ENCODE data around the gene VPS13D.

Gene VPS13D

DNA sequence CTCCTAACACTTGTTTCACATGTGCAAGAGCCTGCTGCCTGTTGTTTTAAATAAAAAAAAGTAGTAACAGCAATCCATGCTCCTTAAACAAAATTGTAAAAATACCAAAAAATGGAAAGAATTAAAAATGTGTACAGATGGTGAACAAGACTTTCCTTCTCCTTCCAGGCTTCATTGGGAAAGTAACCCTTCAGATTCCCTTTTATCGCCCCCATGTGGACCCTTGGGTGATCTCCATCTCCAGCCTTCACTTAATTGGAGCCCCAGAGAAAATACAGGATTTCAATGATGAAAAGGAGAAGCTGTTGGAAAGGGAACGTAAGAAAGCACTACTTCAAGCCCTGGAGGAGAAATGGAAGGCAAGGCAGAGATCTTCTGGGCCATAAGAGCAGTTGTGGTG lies 14.2 kb downstream of the VPS13D start:
- DNase-seq: no peak

DNA sequence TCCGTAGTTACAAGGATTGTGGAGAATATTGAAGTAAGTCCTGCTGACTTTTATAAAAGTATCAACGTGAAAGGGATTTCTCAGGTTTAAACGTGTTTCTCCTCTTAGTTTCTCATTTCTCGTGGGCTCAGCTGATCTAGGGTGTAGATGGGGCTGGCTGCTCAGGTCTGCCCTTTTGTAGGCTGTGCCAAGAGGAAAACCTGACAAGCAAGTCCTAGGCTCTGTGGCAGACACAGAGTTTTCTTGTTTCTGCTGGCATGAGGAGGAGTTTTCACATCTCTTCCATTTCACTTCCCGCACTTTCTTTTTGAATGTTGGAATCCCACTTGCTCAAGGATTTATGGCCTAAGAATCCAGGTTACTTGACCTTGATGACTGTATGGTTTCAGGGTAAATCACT lies 14.8 kb downstream of the VPS13D start:
- no peak for DNase-seq

DNA sequence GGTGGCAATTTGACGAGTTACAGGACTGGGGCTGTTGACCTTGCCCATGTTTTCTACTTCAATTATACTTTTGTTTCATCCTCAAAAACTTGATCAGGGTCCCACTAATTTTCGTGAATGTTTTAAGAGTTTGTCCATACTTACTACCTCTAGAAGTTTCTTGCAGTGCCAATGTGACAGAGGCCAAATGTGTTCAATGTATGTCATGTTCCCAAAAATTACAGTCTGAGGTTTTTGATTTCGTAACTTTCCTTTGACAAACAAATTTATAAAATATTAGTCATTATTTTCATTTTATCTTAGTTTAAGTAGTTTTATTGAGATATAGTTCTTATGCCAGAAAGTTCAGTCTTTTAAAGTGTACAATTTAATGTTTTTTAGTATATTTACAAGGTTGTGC lies 15.3 kb downstream of the VPS13D start:
- no peak for DNase-seq

DNA sequence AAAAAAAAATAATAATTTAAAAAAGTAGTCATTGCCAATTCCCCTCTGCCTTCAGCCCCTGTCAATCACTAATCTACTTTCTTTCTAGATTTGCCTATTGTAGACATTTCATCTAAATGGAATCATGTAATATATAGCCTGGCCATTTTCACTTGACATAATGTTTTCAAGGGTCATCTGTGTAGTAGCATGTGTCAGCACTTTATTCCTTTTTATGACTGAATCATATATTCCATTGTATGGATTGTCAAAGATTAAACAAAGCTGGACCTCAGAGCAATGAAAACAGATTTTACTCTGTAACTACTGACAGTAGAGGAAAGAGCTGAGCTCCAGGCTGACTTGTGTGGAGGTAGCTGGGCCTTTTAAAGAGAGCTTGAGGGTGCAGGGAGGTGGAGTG lies 15.9 kb downstream of the VPS13D start:
- no peak for DNase-seq

DNA sequence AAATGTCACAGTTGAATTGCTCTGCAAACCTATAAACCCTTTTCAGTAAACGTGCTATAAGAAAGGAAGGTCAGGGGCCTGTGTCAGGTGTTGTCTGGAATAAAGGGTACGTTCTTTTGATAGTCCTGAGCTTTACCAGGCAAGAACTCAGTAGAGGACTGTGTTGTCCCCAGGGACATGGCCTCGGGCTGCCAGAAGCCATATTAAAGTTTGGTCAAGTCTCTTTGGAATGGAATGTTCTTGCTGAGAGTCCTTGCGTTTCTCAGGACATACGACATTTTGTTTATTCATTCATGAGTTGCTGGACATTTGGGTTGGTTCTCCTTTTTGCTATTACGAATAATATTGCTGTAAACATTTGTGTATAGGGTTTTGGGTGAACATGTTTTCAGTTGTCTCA lies 16.8 kb downstream of the VPS13D start:
- no peak for DNase-seq

DNA sequence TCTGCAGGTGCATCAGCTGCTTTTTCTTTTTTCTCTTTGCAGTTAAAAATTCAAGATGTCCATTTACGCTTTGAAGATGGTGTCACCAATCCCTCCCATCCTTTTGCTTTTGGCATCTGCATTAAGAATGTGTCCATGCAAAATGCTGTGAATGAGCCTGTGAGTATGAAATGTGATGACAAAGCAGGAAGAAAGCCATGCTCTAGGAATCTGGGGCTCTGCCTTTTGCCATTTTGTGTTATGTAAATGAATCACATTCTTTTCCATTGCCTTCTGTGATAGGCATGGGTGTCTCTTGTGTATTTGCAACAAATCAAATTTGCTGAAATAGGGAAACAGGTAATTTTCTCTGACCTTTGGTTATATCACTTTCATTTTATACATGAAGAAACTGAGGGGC lies 19.4 kb downstream of the VPS13D start:
- no peak for DNase-seq

DNA sequence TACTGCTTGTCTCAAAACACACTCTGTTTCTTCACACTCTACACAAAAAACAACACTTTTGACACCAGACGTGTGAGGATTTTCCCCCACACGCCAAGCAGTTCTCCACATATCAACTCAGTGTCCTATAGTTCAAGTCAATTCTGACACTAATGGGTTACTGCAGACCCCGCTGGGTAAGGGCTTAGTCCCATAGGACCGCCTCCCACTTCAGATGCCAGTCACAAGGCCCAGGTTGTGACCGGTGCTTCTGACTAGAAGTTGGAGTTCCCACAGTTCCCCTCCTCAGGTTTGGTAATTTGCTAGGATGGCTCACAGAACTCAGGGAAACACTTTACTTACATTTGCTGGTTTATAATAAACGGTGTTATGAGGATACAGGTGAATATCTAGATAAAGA lies 19.9 kb downstream of the VPS13D start:
- DNase-seq: no peak

DNA sequence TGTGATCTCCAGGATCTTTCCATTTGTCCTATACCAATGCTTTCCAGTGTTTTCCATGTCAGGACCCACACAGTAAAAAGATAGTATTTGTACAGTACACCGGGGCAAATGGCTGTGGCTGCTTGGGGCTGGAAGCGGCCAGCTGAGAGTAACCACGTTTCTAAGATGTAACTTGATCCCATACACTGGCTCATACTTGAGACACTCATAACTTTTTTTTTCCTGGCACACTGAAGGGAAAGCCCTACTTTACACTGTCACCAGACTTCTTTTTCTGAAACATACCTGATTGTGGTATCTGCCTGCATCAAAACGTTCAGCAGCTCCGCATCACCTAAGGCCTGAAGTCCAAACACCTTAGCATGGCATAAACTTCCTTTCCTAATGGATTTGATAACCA lies 21.6 kb downstream of the VPS13D start:
- no peak for DNase-seq

DNA sequence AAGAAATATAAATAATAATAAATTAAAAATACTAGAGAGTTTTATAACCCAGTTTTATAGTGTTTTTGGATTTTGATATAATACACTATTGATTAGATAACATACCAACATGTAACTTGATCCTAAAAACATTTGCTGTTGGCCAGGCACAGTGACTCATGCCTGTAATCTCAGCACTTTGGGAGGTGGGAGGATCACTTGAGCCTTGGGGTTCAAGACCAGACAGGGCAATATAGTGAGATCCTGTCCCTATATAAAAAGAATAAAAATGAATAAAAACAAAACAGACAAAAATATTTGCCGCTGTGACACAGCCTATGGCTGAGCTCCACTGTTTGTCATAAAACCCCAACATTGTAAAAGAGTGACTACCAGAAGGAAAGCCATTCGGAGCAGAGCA lies 26.1 kb downstream of the VPS13D start:
- no peak for DNase-seq

DNA sequence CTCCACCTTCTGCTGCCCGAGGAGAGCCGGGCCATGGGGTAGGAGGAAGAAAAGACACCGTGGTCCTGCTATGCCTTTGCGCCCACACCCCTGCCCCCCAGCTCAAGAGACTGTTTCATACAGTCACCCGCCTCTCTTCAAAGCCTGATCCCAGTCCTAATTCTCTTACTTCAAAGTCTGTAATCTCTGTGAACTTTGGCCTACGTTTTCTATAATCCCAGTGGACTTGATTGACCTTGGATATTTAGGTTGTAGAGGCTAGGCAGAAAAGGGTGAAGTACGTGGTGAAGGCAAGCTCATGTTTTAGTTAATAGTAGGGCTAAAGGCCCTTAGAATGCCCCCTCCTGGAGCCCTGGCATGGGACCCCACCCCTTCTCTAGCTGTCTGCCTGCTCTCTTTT lies 28.4 kb downstream of the VPS13D start:
- no peak for DNase-seq

DNA sequence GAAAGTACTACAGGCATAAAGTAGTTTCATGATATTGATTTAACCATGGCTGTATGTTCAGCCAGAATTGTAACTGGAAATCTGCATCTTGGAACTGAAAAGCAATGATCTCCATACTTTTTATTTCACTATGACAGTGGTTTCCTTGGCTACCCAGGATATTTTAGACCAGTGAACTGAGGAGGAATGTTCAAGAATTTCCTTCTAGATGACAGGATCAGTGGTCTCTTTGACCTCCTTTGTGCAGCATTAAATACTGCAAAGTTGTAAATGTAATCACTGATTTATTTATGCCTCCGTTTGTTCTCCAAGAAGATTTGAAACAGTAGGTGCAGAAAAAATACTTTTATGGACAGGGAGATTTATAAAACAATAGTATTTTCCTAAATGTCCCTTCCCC lies 39.5 kb downstream of the VPS13D start:
- no peak for DNase-seq

DNA sequence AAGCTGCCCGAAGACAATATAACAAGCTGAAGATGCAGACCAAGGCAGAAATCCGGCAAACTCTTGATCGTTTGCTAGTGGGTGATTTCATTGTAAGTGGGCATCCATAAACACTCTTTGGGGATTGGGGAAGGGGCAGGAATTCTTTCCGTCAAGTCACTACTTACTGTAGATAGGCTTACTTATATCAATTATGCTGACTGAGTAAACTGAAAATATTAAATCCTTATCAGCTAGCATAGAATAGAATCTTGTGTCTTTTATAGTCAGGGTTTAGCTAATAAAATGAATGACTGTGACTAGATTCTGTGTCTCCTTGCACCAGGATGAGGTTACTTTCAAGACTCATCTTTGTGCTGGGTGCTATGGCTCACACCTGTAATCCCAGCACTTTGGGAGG lies 41.2 kb downstream of the VPS13D start:
- no peak for DNase-seq

DNA sequence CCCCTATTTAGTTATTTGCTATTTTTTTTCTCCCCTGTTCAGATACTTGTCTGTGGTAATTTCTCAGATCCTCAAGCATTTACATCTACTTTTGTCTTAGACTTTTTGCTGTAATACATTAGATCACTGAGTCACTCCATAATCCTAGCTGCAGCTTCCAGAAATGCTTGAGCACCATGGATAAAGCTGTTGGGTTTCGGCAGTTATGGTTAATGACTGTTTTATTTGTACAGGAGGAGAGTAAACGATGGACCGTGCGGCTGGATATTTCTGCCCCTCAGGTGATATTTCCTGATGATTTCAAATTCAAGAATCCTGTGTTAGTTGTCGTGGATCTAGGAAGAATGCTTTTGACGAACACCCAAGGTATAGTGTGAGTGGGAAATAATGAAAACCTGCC lies 42.9 kb downstream of the VPS13D start:
- DNase-seq: no peak

DNA sequence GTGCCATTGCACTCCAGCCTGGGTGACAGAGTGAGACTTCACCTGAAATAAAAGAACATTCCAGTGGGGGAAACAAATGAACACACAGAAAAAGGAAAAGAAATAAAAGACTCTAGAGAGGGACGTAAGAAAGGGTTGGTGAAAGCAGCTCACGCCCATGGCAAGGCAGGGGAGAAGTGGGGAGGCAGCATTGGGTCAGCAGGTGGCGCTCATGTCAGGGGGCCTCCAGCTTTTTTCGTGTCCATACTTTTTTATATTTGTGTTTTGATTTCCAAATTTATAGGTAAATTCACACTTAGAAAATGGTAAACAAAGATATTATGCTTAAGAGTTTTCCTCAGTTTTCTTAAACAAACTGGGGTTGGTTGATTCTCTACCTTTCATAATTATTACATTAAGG lies 45.5 kb downstream of the VPS13D start:
- DNase-seq: peak; percentile 2

DNA sequence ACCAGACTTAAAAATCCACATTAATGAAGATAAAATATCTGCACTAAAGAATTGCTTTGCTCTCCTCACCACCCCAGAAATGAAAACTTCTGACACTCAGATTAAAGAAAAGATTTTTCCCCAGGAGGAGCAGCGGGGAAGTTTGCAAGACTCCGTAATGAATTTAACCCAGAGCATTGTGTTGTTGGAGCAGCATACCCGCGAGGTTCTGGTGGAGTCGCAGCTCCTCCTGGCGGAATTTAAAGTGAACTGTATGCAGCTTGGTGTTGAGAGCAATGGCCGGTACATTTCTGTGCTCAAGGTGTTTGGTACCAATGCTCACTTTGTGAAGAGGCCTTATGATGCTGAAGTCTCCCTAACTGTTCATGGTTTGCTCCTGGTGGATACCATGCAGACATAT lies 46.4 kb downstream of the VPS13D start:
- no peak for DNase-seq

DNA sequence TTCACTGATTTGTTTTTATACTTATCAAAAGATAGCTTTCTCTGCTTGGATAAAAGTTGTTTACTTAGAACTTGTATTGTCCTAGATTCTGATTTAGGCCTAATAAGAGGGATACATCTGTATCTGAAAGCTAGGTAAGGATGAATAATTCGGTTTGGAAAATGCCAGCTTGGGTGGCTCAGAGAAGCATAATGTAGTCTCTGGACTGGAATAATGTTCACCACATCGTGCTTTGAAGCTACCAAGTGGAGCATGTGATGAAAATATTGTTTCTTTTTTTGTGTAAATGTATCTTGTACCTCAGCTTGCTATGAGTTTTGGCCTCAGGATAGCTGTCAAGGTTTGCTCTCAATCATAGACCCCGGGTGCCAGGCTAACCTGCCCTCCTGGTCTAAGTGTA lies 49.2 kb downstream of the VPS13D start:
- no peak for DNase-seq

DNA sequence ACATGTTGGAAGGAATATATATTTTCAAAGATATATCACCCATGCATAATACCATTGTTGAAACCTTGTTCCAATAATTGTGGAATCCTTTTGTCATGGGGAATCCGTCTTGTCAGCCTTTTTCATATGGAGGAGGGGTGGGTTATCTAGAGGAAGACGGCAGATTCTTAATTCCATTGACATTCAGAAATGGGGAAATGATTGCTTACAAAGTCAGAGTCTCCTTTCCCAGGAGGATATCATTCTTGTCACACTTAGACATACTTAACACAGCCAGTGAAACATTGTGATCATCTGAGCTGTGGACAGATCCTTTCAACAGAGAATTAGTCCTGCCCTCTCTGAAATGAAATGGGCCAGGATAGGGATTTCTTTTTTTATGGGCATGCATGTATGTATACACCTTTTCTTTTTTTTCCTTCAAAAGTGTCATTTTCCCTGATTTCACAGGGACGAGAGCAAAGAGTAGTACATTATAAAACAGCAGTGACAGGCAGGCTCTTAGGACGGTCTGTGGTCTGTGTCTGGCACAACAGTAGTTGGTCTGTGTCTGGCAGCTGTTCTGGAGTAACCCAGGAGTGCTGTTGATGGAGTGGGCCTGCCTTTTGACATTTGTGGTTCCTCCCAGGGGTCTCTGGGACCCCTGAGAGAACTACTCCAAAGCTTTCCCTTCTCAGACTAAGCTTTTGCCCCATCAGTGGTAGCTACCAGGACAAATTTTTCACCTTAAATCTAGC lies 50.1 kb downstream of the VPS13D start:
- no peak for DNase-seq

DNA sequence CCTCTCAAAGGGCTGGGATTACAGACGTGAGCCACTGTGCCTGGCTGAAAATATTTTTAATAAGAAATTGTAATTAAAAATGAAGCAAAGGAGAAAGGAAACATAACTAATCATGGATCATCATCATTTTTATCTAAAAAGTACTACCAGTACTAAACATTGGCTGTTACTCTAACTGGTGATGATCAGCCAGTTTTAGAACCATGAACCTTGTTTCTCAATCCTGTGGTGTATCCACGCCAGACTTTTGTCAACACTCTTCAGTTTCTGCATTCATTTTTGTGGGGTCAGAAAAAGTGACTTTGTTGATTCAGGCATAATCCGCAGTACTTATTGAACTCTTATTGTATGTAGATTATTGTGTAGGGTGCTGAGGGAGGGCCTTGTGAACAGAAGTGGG lies 52.3 kb downstream of the VPS13D start:
- no peak for DNase-seq

DNA sequence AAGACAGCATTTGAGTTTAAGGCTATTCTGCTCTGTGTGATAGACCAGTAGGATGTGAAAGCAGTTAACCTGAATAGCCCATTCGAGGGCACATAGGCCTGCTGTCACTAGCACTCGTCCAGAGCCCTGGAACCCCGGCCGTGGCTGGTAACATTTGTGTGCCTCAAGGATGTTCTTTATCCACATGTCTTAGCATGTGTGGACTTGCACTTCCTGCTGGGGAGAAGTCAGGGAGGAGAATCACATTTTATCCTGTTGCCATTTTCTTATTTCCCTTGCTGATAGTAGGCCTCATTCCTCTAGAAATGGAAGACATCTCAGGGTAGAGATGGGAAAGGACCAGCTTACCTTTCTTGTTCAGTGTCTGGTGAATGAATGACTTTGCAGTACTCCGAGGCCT lies 54.7 kb downstream of the VPS13D start:
- DNase-seq: no peak

DNA sequence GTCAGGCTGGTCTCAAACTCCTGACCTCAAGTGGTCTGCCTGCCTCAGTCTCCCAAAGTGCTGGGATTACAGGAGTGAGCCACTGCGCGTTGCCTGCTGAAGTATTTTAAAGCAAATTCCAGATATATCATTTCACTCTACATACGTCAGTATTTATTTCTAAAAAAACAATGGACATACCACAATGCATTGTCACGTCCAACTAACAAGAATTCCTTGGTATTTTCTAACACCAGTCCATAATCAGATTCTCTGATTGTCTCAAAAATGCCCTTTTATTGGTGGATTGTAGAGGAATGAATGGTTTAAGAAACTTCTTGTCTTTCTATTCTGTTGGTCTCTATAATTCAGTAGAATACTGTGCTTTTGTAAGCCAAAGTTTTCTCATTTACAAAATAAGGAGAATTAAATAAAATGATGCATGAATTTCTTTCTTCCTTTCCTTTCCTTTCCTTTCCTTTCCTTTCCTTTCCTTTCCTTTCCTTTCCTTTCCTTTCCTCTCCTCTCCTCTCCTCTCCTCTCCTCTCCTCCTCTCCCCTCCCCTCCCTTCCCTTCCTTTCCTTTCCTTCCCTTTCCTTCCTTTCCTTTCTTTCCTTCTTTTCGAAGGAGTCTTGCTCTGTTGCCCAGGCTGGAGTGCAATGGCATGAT lies 55.8 kb downstream of the VPS13D start:
- DNase-seq: no peak

DNA sequence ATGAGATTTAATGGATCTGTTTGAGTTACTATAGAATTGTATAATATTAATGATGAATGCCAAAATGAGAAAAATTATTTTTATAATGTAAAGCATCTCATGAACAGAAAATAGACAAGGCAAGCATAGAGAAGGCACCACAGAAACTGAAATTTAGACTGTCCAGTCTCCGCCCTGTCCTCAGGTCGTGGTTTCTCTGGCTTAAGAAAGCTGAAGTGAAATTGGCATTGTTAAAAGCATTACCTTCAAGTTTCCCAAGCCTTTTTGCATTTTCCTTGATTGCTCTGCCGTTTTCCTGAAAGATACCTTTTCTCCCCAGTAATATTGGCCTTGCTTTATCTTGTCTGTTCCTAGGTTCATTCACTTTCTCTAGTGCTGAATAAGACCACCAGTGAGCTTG lies 58.0 kb downstream of the VPS13D start:
- DNase-seq: no peak

DNA sequence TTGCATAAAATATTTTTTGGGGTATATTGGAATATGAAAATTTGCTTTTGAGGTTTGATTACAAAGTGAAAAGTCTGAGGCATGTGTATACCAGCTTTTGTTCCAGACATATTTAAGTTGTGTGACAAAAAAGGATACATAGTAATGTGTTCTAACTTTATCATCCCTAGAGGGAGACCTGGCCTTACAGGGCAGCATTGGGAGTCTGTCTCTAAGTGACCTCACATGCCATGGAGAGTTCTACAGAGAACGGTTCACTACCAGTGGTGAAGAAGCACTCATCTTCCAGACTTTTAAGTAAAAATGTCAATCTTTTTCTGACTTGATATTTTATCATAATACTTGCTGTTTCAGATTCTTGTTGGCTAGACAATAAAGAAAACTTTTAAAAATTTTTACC lies 61.0 kb downstream of the VPS13D start:
- no peak for DNase-seq

DNA sequence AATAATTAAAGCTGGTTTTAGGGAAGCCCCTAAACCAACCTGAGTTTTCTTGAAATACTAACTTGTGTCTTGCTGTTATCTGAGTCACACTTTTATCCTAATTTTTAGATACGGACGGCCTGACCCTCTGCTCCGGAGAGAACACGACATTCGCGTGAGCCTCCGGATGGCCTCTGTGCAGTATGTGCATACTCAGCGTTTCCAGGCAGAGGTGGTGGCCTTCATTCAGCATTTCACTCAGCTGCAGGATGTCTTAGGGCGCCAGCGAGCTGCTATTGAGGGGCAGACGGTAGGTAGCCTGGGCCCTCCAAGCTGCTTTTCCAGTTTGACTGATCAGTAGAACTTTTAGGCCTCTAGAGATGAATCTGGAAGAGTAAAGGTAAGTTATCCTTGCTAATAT lies 63.6 kb downstream of the VPS13D start:
- no peak for DNase-seq

DNA sequence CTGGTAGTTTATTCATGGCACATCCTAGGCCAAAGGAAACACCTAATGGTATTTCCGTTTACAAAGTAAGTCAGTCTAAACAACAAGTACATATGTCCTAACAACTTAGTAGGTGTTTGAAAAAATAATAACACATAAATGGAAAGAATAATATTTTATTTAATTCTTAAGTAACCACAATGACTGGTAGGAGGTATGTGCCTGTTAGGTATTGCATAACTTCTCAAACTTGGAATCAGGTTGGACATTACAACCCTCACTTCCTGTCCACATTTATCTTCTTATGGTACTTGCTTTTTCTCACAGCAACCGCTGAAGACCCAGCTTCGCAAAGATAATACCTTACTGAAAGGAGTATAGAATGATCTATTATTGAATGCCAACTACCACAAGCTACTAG lies 64.2 kb downstream of the VPS13D start:
- no peak for DNase-seq

DNA sequence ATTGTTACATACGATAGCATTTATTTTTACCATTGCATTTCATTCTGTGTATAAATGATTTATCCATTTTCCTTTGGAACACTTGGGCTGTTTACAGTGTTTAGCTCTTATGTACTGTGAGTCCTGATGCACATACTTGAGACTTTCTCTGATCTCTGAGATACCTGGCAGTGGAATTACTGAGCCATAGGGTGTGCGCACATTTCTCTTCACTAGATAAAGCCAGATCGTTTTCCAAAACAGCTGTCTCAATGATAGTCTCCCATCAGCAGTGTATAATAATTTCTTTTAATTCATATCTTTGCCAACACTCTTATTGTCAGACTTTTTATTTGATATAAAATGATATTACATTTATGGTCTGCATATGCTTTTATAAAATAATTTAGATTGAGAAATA lies 66.2 kb downstream of the VPS13D start:
- no peak for DNase-seq

Data from activated effector memory CD4-positive, alpha-beta T cell treated with Interleukin-2 at 50 U/mL for 16 hours (primary cell).